ENCODE measurements around the gene IER3.

DNA sequence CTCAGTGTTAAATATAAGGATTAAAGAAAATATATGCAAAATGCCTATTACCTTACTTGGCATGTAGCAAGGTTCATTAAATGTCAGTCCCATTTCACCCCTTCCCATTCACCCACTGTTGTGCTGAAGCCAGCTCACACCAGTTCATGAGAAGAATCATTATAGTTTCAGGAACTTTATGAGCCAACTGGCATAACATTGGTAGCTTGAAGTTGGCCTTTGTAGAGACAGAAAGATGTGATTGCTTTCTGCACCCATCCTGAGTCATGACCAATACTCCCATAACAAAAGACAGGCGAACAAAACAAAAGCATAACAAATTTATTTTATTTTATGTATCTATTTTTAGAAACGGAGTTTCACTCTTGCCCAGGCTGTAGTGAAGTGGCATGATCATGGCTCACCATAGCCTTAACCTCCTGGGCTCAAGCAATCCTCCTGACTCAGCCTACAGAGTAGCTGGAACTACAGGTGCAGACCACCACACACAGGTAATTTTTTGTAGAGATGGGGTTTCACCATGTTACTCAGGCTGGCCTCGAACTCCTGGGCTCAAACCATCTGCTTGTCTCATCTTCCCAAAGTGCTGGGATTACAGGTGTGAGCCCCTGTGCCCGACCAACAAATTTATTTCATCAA, 17.6 kb upstream of the IER3 start:
- TF ChIP-seq, protein P1, sequence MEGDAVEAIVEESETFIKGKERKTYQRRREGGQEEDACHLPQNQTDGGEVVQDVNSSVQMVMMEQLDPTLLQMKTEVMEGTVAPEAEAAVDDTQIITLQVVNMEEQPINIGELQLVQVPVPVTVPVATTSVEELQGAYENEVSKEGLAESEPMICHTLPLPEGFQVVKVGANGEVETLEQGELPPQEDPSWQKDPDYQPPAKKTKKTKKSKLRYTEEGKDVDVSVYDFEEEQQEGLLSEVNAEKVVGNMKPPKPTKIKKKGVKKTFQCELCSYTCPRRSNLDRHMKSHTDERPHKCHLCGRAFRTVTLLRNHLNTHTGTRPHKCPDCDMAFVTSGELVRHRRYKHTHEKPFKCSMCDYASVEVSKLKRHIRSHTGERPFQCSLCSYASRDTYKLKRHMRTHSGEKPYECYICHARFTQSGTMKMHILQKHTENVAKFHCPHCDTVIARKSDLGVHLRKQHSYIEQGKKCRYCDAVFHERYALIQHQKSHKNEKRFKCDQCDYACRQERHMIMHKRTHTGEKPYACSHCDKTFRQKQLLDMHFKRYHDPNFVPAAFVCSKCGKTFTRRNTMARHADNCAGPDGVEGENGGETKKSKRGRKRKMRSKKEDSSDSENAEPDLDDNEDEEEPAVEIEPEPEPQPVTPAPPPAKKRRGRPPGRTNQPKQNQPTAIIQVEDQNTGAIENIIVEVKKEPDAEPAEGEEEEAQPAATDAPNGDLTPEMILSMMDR (IDR thresholded peaks at IDR 0.05), result no peak
- TF ChIP-seq POLR2A (IDR thresholded peaks at IDR 0.05), result no peak
- no peak for TF ChIP-seq EP300 (IDR thresholded peaks at IDR 0.05)

Measured in stomach (tissue), 4 donors.